ENCODE measurements around the gene PHYH.

The PHYH gene

DNA sequence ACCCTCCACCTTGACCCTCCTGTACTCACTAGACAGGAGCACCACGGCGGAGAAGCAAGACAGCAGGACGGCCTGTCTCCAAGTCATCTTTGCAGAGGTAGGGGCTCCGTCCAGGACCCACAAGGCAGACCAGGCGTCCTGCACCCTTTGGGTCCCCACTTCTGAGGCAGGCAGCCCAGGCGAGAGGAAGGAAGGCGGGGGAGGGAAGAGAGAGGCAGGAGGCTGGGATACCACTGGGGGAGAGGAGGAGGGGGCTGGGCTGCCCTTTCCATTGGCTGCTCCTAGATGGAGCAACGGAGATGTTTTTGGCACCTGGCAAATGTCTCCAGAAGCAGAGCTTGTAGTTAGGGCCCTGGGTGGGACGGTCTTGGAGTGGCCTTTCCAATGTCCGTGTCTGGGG, 65.7 kb downstream of the PHYH start, which contains the start of gene UCMA:
Gene UCMA (minus strand): TSS at position 203 of the 400 bp plus-strand sequence. CDS start 116 bp downstream, at position 87.
- no peak for DNase-seq (ENCODE audit: low read depth, low spot score)
- no peak for TF ChIP-seq CTCF (IDR thresholded peaks at IDR 0.05; ENCODE audit: insufficient read depth, low read length, missing control alignments)
- CTCF ChIA-PET, result no interaction called here
- no peak within 1 kb of the TSS for H3K4me3 ChIP-seq (ENCODE audit: low read depth, low read length)
- POLR2A ChIA-PET, result no interaction called here

- ChIA-PET CTCF (no interaction called here), POLR2A (no interaction called here)
- H3K4me3 ChIP-seq (ENCODE audit: low read depth, low read length), result no peak overlapping the region
- TF ChIP-seq CTCF (IDR thresholded peaks at IDR 0.05; ENCODE audit: insufficient read depth, low read length, missing control alignments), result no peak
- no peak for DNase-seq (ENCODE audit: low read depth, low spot score)
Measured at GRCh38 chr10:13233358-13233757, 66.5 kb downstream of the PHYH start.

DNA sequence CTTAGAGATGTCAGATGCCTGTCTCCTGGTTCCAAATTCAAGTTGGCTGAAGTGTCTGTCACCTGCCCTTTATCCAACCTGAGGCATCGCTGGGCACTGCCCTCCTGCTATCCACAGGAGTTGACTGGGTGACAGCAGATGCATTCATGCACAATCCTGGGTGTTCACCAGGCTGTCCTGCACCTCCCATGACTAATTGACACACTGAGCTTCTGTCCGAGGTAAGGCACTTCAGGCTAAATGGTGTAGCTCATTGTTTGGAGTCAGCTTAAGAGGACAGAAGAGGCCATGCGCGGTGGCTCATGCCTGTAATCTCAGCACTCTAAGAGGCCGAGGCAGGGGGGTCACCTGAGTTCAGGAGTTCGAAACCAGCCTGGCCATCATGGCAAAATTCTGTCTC, 68.1 kb downstream of the PHYH start:
- DNase-seq (ENCODE audit: low read depth, low spot score), result no peak
- POLR2A ChIA-PET, result no interaction called here
- no peak overlapping the region for H3K4me3 ChIP-seq (ENCODE audit: low read depth, low read length)
- CTCF ChIA-PET, result interaction anchor here (0.9 kb wide), 1 partner anchor 26 kb away, joined by 3 read pairs; no protein-coding TSS in a partner anchor
- no peak for TF ChIP-seq CTCF (IDR thresholded peaks at IDR 0.05; ENCODE audit: insufficient read depth, low read length, missing control alignments)

DNA sequence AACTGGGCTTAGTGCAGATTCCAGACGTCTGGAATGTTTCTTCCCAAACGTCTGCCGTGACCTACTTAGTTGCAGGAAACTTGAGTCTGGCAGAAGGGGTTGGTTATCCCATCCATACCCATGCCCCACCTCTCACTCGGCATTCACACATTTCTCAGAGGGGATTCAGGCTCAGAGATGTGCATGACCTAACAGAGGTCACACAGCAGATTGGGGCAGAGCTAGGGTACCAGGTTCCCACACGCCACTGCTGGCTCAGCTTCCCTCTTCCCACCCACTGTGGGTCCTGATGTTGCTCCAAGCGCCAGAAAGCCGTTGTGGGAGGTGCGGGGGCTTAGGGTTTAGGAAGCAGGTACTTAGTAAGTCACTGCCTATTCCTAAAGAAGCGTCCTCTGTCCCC, 68.7 kb downstream of the PHYH start:
- ChIA-PET CTCF (no interaction called here), POLR2A (no interaction called here)
- no peak for DNase-seq (ENCODE audit: low read depth, low spot score)
- TF ChIP-seq CTCF (IDR thresholded peaks at IDR 0.05; ENCODE audit: insufficient read depth, low read length, missing control alignments), result no peak
- no peak overlapping the region for H3K4me3 ChIP-seq (ENCODE audit: low read depth, low read length)
